Effector CD8-positive, alpha-beta T cell (primary cell): ENCODE measurements around the gene GPR32.
"Not testable (repeated sequence)": the region's sequence is repeated elsewhere in the genome, so short reads cannot be mapped to it uniquely, and the experiment has no call there.

ENCODE experiments used
- DNase-seq: peaks from one replicate; lab custom pipeline; 2025; lab: John Stamatoyannopoulos, UW

The GPR32 gene

GRCh38 chr19:50749490-50749889 lies 20.8 kb upstream of the GPR32 start:
- no peak for DNase-seq

- DNase-seq, result no peak
These were observed 20.3 kb upstream of the GPR32 start for GRCh38 chr19:50750010-50750409.

GRCh38 chr19:50753879-50754278 lies 16.4 kb upstream of the GPR32 start:
- no peak for DNase-seq

- not testable (repeated sequence) for DNase-seq
These were observed 14.0 kb upstream of the GPR32 start for GRCh38 chr19:50756244-50756643.

GRCh38 chr19:50757624-50758023 lies 12.6 kb upstream of the GPR32 start:
- DNase-seq, result not testable (repeated sequence)

- DNase-seq, result not testable (repeated sequence)
These were observed 11.2 kb upstream of the GPR32 start for GRCh38 chr19:50759076-50759475.

- no peak for DNase-seq
These were observed 10.4 kb upstream of the GPR32 start for GRCh38 chr19:50759886-50760285.

GRCh38 chr19:50761501-50761900 lies 8.8 kb upstream of the GPR32 start:
- DNase-seq, result not testable (repeated sequence)

GRCh38 chr19:50763521-50763920 lies 6.7 kb upstream of the GPR32 start:
- DNase-seq, result not testable (repeated sequence)

- no peak for DNase-seq
These were observed 5.9 kb upstream of the GPR32 start for GRCh38 chr19:50764409-50764808.

- DNase-seq, result not testable (repeated sequence)
These were observed 3.5 kb upstream of the GPR32 start for GRCh38 chr19:50766746-50767145.

- DNase-seq, result not testable (repeated sequence)
These were observed 3.0 kb upstream of the GPR32 start for GRCh38 chr19:50767263-50767662.

GRCh38 chr19:50768277-50768676 lies 2.0 kb upstream of the GPR32 start:
- DNase-seq, result no peak

GRCh38 chr19:50770888-50771287 lies 624 bp downstream of the GPR32 start:
- no peak for DNase-seq

- no peak for DNase-seq
These were observed 2.2 kb downstream of the GPR32 start for GRCh38 chr19:50772476-50772875.

GRCh38 chr19:50772912-50773311 lies 2.6 kb downstream of the GPR32 start:
- DNase-seq, result not testable (repeated sequence)

- not testable (repeated sequence) for DNase-seq
These were observed 3.2 kb downstream of the GPR32 start for GRCh38 chr19:50773454-50773853.

- no peak for DNase-seq
These were observed 5.9 kb downstream of the GPR32 start for GRCh38 chr19:50776131-50776530.

GRCh38 chr19:50777261-50777660 lies 7.0 kb downstream of the GPR32 start:
- no peak for DNase-seq

- DNase-seq, result no peak
These were observed 7.6 kb downstream of the GPR32 start for GRCh38 chr19:50777830-50778303.

- DNase-seq, result no peak
These were observed 8.7 kb downstream of the GPR32 start for GRCh38 chr19:50778906-50779430.

GRCh38 chr19:50779504-50780457 lies 9.5 kb downstream of the GPR32 start:
- DNase-seq, result no peak
